WTC11 (cell line): ENCODE results near the gene PAQR8. TPM values are rescaled to one million over a fixed set of nuclear protein-coding genes. Genes with fewer than 3 reads are reported as not detected.

ENCODE experiments used
- ATAC-seq: fragments of 200-7000 bp; cut with Tn5 transposase; 2 replicates; pipeline ENCODE4 v1.10.0; 2021; ENCODE audit warnings: mild to moderate bottlenecking, moderate library complexity
- CTCF ChIA-PET: fragments of 300-600 bp; sonication (Branson Sonifier 250); formaldehyde crosslinking; loops from one replicate; lab custom pipeline; 2021; ENCODE audit warnings: antibody characterized with exemption; lab: Charles Lee
- POLR2A ChIA-PET: fragments of 350-600 bp; sonication (Branson Sonifier 250); formaldehyde crosslinking; loops from one replicate; lab custom pipeline; 2021; ENCODE audit warnings: antibody characterized with exemption; lab: Charles Lee
- DNase-seq: peaks from one replicate; pipeline ENCODE4 v3.0.0; 2021; ENCODE audit warnings: low spot score
- H3K27ac Mint-ChIP-seq: 2 replicates; pipeline ENCODE4 v1.8.0; 2021; ENCODE audit warnings: mixed read lengths
- H3K27me3 Mint-ChIP-seq: 2 replicates; pipeline ENCODE4 v1.8.0; 2021; ENCODE audit warnings: low read depth, mild to moderate bottlenecking, moderate library complexity, mixed read lengths
- H3K36me3 Mint-ChIP-seq: 2 replicates; pipeline ENCODE4 v1.8.0; 2021; ENCODE audit warnings: mixed read lengths
- H3K4me1 Mint-ChIP-seq: 2 replicates; pipeline ENCODE4 v1.8.0; 2022; ENCODE audit warnings: mixed read lengths
- H3K4me3 Mint-ChIP-seq: 2 replicates; pipeline ENCODE4 v1.8.0; 2021; ENCODE audit warnings: mild to moderate bottlenecking, moderate library complexity, mixed read lengths
- H3K9me3 Mint-ChIP-seq: 2 replicates; pipeline ENCODE4 v1.8.0; 2021; ENCODE audit warnings: mixed read lengths
- AFF4 ChIP-seq: sonication (generic); formaldehyde crosslinking; IDR thresholded peaks from 2 replicates; pipeline ENCODE4 v1.8.1; 2023; ENCODE audit warnings: mild to moderate bottlenecking, missing genetic modification reagents, borderline replicate concordance
- AR ChIP-seq: fragments of 250-450 bp; sonication (Bioruptor Pico); IDR thresholded peaks from 2 replicates; pipeline ENCODE4 v1.9.0; 2021; ENCODE audit warnings: mild to moderate bottlenecking
- CBFB ChIP-seq: sonication (generic); formaldehyde crosslinking; IDR thresholded peaks from 2 replicates; pipeline ENCODE4 v1.8.1; 2022; ENCODE audit warnings: mild to moderate bottlenecking, low read depth, missing genetic modification reagents
- E2F4 ChIP-seq: sonication (generic); formaldehyde crosslinking; IDR thresholded peaks from 2 replicates; pipeline ENCODE4 v1.8.1; 2022; ENCODE audit warnings: low read depth, mild to moderate bottlenecking, moderate library complexity, missing genetic modification reagents, borderline replicate concordance
- E2F5 ChIP-seq: sonication (generic); formaldehyde crosslinking; IDR thresholded peaks from 2 replicates; pipeline ENCODE4 v1.8.1; 2022; ENCODE audit warnings: mild to moderate bottlenecking, moderate library complexity, missing genetic modification reagents
- ETV6 ChIP-seq: sonication (generic); formaldehyde crosslinking; IDR thresholded peaks from 2 replicates; pipeline ENCODE4 v1.8.1; 2022; ENCODE audit warnings: mild to moderate bottlenecking, missing genetic modification reagents
- FOXP4 ChIP-seq: sonication (generic); formaldehyde crosslinking; IDR thresholded peaks from 2 replicates; pipeline ENCODE4 v1.8.0; 2022; ENCODE audit warnings: mild to moderate bottlenecking, missing genetic modification reagents
- NFE2L1 ChIP-seq: sonication (generic); formaldehyde crosslinking; IDR thresholded peaks from 2 replicates; pipeline ENCODE4 v1.8.1; 2023; ENCODE audit warnings: missing genetic modification reagents
- SOX15 ChIP-seq: fragments of 250-450 bp; sonication (Bioruptor Pico); IDR thresholded peaks from 2 replicates; pipeline ENCODE4 v1.9.0; 2021; ENCODE audit warnings: mild to moderate bottlenecking
- STAT6 ChIP-seq: sonication (generic); formaldehyde crosslinking; conservative IDR thresholded peaks from 2 replicates; pipeline ENCODE4 v1.8.1; 2023; ENCODE audit warnings: mild to moderate bottlenecking, low read depth, missing genetic modification reagents, moderate library complexity
- TP53 ChIP-seq: sonication (generic); formaldehyde crosslinking; IDR thresholded peaks from 2 replicates; pipeline ENCODE4 v1.8.1; 2023; ENCODE audit warnings: mild to moderate bottlenecking, missing genetic modification reagents
- ZNF317 ChIP-seq: sonication (generic); formaldehyde crosslinking; IDR thresholded peaks from 2 replicates; pipeline ENCODE4 v1.8.1; 2023; ENCODE audit warnings: low read depth, mild to moderate bottlenecking, moderate library complexity, missing genetic modification reagents, borderline replicate concordance
- ZNF396 ChIP-seq: fragments of 250-450 bp; sonication (Bioruptor Pico); IDR thresholded peaks from 2 replicates; pipeline ENCODE4 v1.8.0; 2021; ENCODE audit warnings: mild to moderate bottlenecking, moderate library complexity, borderline replicate concordance
- ZNF416 ChIP-seq: fragments of 250-450 bp; sonication (Bioruptor Pico); IDR thresholded peaks from 2 replicates; pipeline ENCODE4 v1.9.0; 2021; ENCODE audit warnings: mild to moderate bottlenecking, inconsistent platforms
- ZNF423 ChIP-seq: fragments of 250-450 bp; sonication (Bioruptor Pico); IDR thresholded peaks from 2 replicates; pipeline ENCODE4 v2.1.2; 2022; ENCODE audit warnings: mild to moderate bottlenecking, moderate library complexity
- total RNA-seq: library from RNA; stranded (reverse); gene quantifications from 3 replicates; pipeline ENCODE4 v1.2.3, GENCODE V29; 2021

Gene PAQR8
- total RNA-seq, 1 experiment from 2014 or later = 11.1 TPM

- ChIA-PET POLR2A (no interaction called here), CTCF (interaction anchor here (1.2 kb wide), 1 partner anchor 30 kb away, joined by 3 read pairs; no protein-coding TSS in a partner anchor)
- Mint-ChIP-seq H3K27ac (no peak overlapping the region), H3K4me3 (no peak overlapping the region), H3K9me3 (no peaks in the 10 kb centered on the region), H3K27me3 (no peaks in the 10 kb centered on the region), H3K36me3 (no peaks in the 10 kb centered on the region), H3K4me1 (no peaks in the 10 kb centered on the region)
- no peak for TF ChIP-seq FOXP4 (CRISPR knock-in tag)
- TF ChIP-seq E2F5 (CRISPR knock-in tag) = no peak
- TF ChIP-seq ETV6 (CRISPR knock-in tag) = no peak
- no peak for TF ChIP-seq SOX15 (CRISPR knock-in tag)
- no peak for TF ChIP-seq NFE2L1 (CRISPR knock-in tag)
- no peak for TF ChIP-seq ZNF396
- no peak for TF ChIP-seq AFF4
- no peak for TF ChIP-seq ZNF423 (CRISPR knock-in tag)
- no peak for TF ChIP-seq STAT6 (CRISPR knock-in tag)
- TF ChIP-seq ZNF416 = no peak
- TF ChIP-seq ZNF317 (CRISPR knock-in tag) = no peak
- TF ChIP-seq TP53 (CRISPR knock-in tag) = no peak
- no peak for TF ChIP-seq AR (CRISPR knock-in tag)
- no peak for TF ChIP-seq E2F4
- no peak for TF ChIP-seq CBFB (CRISPR knock-in tag)
- ATAC-seq = no peak
- no peak for DNase-seq
These were observed 21.4 kb upstream of the PAQR8 start for GRCh38 chr6:52340603-52340880.
